HCT116 (cell line): ENCODE results near the gene THBS3.
"Not testable (repeated sequence)": the region's sequence is repeated elsewhere in the genome, so short reads cannot be mapped to it uniquely, and the experiment has no call there.

Experiments
- CTCF ChIP-seq, 3 experiments: fragments of 200-600 bp in 1 of 3; sonication (generic) in 1 of 3; IDR thresholded peaks in 2 of 3; conservative IDR thresholded peaks in 1 of 3; 2 replicates each; pipeline ENCODE4 v1.5.1; 2012 to 2017; ENCODE audit warnings: low read depth in 2 of 3, low read length in 2 of 3, antibody characterized with exemption in 1 of 3, borderline replicate concordance in 1 of 3, control low read depth in 1 of 3, mild to moderate bottlenecking in 1 of 3, mixed read lengths in 1 of 3, mixed run types in 1 of 3, moderate library complexity in 1 of 3; ENCODE audit not compliant: insufficient read depth in 1 of 3
- EZH2 ChIP-seq: fragments of 200-600 bp; sonication (generic); IDR thresholded peaks from 2 replicates; pipeline ENCODE4 v1.6.1; 2017; ENCODE audit warnings: antibody characterized with exemption, mixed run types
- EZH2phosphoT487 ChIP-seq: fragments of 200-600 bp; IDR thresholded peaks from 2 replicates; pipeline ENCODE4 v1.6.1; 2018; ENCODE audit warnings: antibody characterized with exemption, borderline replicate concordance
- FOSL1 ChIP-seq: IDR thresholded peaks from 2 replicates; pipeline ENCODE4 v1.6.1; 2012; ENCODE audit warnings: low read depth
- POLR2A ChIP-seq: IDR thresholded peaks from 2 replicates; pipeline ENCODE4 v1.7.0; 2011; ENCODE audit warnings: borderline replicate concordance; ENCODE audit not compliant: insufficient read depth, insufficient read length; ENCODE audit errors: extremely low read depth
- POLR2AphosphoS5 ChIP-seq: IDR thresholded peaks from 2 replicates; pipeline ENCODE4 v1.6.1; 2011; ENCODE audit warnings: mild to moderate bottlenecking, low read depth, low read length, moderate library complexity
- RAD21 ChIP-seq: IDR thresholded peaks from 2 replicates; pipeline ENCODE4 v1.6.1; 2012; ENCODE audit warnings: low read depth, mild to moderate bottlenecking
- SIN3A ChIP-seq: IDR thresholded peaks from 2 replicates; pipeline ENCODE4 v1.6.1; 2012; ENCODE audit warnings: low read depth
- SP1 ChIP-seq: IDR thresholded peaks from 2 replicates; pipeline ENCODE4 v1.6.1; 2012; ENCODE audit warnings: low read depth
- SRF ChIP-seq: IDR thresholded peaks from 2 replicates; pipeline ENCODE4 v1.6.1; 2012; ENCODE audit warnings: low read depth
- YY1 ChIP-seq: IDR thresholded peaks from 2 replicates; pipeline ENCODE4 v1.6.1; 2011; ENCODE audit warnings: low read length, low read depth, moderate library complexity, mild to moderate bottlenecking; ENCODE audit not compliant: insufficient replicate concordance; ENCODE audit errors: extremely low read depth

DNA sequence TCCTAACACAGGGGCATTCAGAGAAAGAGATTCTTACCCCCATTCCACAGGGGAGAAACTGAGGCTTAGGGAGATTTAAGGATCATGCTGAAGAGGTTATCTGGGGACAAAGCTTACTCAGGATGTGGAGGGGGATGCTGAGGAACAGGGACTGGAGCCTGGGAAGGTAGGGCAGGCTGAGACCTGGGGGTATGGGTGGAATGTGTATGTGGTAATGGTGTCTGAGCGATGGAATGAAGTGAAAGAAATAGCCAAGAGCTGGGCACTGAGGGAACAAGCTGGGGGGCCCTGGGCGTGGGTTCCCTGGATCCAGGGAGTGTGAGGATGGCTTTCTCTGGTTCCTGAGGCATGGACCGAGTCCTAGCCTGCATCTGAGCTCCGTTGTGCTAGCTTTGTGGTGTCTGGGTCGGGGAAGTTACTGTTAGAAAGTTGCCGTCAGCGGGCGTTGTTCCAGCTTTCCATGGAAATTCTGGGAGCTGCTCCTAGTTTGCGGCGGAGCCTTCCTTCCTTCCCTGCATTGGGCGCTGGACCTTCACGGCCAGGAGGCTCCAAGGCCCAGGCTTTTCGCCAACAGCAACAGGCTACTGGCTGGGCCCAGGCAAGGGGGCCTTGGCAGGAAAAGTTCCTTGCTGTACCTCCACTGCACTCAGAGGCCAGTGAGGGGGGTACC, 3.8 kb upstream of the THBS3 start:
- TF ChIP-seq POLR2A; CTCF (IDR thresholded peaks at IDR 0.05 in 2 of 3, conservative IDR thresholded peaks at IDR 0.05 in 1 of 3; ENCODE audit: borderline replicate concordance in 1 of 3, insufficient read depth in 1 of 3, low read depth in 2 of 3, low read length in 2 of 3); EZH2; FOSL1; POLR2AphosphoS5; SP1; EZH2phosphoT487; RAD21; SIN3A; YY1; SRF: not testable (repeated sequence)
